Choroid plexus epithelial cell (primary cell): ENCODE results near the gene TM6SF1.
"Not testable (repeated sequence)": the region's sequence is repeated elsewhere in the genome, so short reads cannot be mapped to it uniquely, and the experiment has no call there.

ENCODE experiments used
- DNase-seq: peaks from one replicate; pipeline ENCODE4 v3.0.0-alpha.2; 2010; ENCODE audit warnings: low read depth
- H3K4me3 ChIP-seq: 2 replicates; pipeline ENCODE4 v1.5.1; 2011; ENCODE audit warnings: low read depth, mild to moderate bottlenecking, control low read depth, low read length, moderate library complexity
- TF ChIP-seq, protein P1 (sequence below): conservative IDR thresholded peaks from 2 replicates; pipeline ENCODE4 v1.5.1; 2011; ENCODE audit warnings: low read depth, mild to moderate bottlenecking, control low read depth, inconsistent platforms, low read length, moderate library complexity

TM6SF1 gene

DNA sequence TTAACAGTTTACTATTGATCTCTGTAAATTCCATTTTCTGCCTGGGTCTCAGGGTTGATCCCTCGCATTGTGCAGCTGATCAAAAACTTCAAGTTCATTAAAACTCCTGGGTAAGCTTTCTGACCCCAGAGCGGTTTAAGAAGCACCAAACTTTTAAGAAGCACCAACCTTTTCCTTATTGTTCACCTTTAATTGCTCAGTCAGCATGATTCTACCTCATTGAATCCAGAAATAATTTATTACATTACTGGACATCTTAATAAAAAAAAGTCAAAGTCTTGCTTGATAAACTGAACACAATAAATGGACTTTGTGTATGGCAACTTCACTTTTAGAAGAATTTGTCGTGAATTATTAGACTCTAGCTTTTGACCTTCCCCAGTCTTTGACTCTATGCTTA, 53.3 kb downstream of the TM6SF1 start:
- TF ChIP-seq, protein P1, sequence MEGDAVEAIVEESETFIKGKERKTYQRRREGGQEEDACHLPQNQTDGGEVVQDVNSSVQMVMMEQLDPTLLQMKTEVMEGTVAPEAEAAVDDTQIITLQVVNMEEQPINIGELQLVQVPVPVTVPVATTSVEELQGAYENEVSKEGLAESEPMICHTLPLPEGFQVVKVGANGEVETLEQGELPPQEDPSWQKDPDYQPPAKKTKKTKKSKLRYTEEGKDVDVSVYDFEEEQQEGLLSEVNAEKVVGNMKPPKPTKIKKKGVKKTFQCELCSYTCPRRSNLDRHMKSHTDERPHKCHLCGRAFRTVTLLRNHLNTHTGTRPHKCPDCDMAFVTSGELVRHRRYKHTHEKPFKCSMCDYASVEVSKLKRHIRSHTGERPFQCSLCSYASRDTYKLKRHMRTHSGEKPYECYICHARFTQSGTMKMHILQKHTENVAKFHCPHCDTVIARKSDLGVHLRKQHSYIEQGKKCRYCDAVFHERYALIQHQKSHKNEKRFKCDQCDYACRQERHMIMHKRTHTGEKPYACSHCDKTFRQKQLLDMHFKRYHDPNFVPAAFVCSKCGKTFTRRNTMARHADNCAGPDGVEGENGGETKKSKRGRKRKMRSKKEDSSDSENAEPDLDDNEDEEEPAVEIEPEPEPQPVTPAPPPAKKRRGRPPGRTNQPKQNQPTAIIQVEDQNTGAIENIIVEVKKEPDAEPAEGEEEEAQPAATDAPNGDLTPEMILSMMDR: no peak
- no peak overlapping the region for H3K4me3 ChIP-seq
- DNase-seq: no peak

DNA sequence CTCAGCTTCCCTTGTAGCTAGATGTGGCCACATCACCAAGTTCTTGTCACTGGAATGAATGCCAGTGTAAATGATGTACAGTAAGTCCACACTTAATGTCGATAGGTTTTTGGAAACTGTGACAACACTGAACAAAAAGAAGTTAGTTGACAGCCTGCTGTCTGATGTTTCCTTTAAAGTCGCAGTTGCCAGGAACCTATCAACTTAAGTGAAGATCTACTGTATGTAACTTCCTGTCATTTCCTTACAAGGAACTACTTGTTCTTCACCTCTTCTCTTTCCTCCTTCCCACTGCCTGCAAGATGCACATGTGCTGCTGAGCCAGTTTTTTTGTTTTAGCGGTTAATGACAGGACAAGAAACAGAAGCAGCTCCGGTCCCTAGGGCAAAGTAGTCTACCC, 55.6 kb downstream of the TM6SF1 start:
- no peak overlapping the region for H3K4me3 ChIP-seq
- DNase-seq: no peak
- TF ChIP-seq, protein P1: no peak

DNA sequence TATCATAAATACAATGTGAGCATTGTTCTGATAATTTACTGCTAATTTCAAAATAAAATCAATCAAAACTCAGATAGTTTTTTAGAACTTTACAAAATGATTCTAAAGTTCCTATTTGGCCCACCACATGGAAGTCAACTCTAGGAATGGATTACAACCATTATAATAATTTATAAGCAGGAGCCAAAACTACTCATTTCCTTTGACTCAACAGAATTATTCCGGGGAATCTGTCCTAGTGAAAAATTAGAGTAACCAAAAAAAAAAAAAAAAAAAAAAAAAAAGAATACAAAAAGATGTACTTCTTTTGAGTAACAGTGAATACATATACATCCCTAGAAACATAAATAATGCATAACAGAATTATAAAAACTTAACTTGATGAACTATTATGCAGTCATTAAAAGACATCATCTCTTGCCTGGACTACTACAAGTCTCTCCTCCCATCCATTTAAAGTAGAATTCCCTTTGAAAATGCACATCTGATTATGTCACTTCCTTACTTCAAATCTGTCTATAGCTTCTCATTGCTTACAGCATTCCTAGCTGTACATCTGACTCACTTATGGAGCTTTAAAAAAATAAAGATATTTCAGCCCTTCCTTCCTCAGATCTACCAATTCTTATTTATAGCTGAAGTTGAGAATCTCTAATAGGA, 56.8 kb downstream of the TM6SF1 start:
- no peak overlapping the region for H3K4me3 ChIP-seq
- DNase-seq: peak; percentile 64
- TF ChIP-seq, protein P1: no peak

DNA sequence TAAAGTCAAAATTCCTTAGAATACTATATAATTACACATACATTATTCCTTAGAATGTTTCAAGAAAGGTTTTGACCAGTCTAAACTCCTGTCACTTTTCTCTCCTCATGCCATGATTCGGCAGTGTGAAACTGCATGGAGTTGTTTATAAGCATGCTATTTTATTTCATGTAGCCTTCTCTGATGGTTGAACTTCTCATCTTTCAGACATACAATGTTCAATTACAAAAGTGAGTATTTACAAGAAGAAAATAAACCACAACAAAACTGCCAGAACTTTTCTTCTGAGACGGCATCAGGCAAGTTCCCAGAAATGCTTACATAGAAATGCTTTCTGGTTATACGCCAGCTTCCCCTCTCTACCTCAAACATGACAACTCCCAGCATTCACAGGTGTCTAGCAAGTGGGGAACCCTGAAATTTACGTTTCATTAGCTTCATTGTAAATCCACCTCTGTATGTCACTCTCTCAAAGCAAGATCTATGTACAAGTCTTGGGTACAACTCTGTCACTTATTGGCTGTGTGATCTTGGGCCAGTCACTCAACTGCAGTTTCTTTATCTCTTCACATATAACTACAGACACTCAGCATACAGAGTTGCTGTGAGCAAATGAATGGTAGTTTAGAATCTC, 57.4 kb downstream of the TM6SF1 start:
- TF ChIP-seq, protein P1: no peak
- H3K4me3 ChIP-seq: no peak overlapping the region
- DNase-seq: peak; percentile 18

DNA sequence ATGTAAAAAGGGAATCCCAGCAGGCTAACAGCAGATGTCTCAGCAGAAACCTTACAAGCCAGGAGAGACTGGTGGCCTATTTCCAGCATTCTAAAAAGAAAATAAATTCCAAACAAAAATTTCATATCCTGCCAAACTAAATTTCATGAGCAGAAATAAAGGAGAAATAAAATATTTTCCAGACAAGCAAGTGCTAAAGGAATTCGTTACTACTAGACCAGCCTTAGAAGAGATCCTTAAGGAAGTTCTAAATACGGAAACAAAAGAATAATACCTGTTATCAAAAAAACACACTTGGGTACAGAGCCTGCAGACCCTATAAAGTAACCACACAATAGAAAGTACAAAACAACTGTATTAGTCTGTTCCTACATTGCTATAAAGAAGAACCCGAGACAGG, 58.8 kb downstream of the TM6SF1 start:
- H3K4me3 ChIP-seq: no peak overlapping the region
- peak; percentile 25 for DNase-seq
- TF ChIP-seq, protein P1: no peak

DNA sequence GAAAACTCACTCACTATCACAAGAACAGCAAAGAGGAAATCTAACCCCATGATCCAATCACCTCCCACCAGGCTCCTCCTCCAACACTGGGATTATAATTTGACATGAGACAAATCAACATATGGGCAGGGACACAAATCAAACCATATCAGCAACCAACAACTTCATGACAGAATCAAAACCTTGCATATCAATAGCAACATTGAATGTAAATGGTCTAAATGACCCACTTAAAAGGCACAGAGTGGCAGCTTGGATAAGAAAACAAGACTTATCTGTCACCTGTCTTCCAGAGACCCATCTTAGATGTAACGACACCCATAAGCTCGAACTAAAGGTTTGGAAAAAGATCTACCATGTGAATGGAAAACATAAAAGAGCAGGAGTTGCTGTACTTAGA, 59.4 kb downstream of the TM6SF1 start:
- no peak for DNase-seq
- no peak overlapping the region for H3K4me3 ChIP-seq
- TF ChIP-seq, protein P1: no peak

DNA sequence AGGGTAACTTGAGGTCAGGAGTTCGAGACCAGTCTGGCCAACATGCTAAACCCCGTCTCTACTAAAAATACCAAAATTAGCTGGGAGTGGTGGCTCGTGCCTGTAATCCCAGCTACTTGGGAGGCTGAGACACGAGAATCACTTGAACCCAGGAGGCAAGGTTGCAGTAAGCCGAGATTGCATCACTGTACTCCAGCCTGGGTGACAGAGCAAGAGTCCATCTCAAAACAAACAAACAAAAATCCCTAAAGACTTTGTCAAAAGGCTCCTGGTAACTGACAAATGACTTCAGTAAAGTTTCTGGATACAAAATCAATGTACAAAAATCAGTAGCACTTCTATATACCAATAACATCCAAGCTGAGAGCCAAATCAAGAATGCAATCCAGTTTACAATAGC, 62.1 kb downstream of the TM6SF1 start:
- H3K4me3 ChIP-seq, DNase-seq: not testable (repeated sequence)
